Chondrocyte (in vitro differentiated cells): ENCODE measurements around the gene NANOGP8. TPM values are rescaled to one million over a fixed set of nuclear protein-coding genes. Genes with fewer than 3 reads are reported as not detected.

Source experiments
- DNase-seq: peaks from one replicate; pipeline ENCODE4 v3.0.0; 2021; ENCODE audit warnings: mixed read lengths, low spot score
- H3K27ac Mint-ChIP-seq: one replicate; pipeline ENCODE4 v1.8.0; 2021; ENCODE audit warnings: mild to moderate bottlenecking, moderate library complexity, mixed read lengths; ENCODE audit not compliant: unreplicated experiment
- H3K27me3 Mint-ChIP-seq: 2 replicates; pipeline ENCODE4 v1.8.0; 2021; ENCODE audit warnings: low read depth, mixed read lengths
- H3K36me3 Mint-ChIP-seq: 2 replicates; pipeline ENCODE4 v1.8.0; 2021; ENCODE audit warnings: low read depth, mixed read lengths
- H3K4me1 Mint-ChIP-seq: 2 replicates; pipeline ENCODE4 v1.8.0; 2021; ENCODE audit warnings: low read depth, mild to moderate bottlenecking, mixed read lengths
- H3K4me3 Mint-ChIP-seq: one replicate; pipeline ENCODE4 v1.8.0; 2021; ENCODE audit warnings: mild to moderate bottlenecking, moderate library complexity, mixed read lengths; ENCODE audit not compliant: unreplicated experiment
- H3K9me3 Mint-ChIP-seq: 2 replicates; pipeline ENCODE4 v1.8.0; 2021; ENCODE audit warnings: low read depth, mixed read lengths
- total RNA-seq: library from RNA; stranded (reverse); gene quantifications from 3 replicates; pipeline ENCODE4 v1.2.1, GENCODE V29; 2021
- TF ChIP-seq, protein P1 (sequence below): fragments of 200-600 bp; sonication (generic); IDR thresholded peaks from 2 replicates; pipeline ENCODE4 v1.5.0; 2021; ENCODE audit warnings: antibody characterized with exemption, mild to moderate bottlenecking, moderate library complexity

The NANOGP8 gene
- total RNA-seq, 1 donor from 2014 or later, result not detected

DNA sequence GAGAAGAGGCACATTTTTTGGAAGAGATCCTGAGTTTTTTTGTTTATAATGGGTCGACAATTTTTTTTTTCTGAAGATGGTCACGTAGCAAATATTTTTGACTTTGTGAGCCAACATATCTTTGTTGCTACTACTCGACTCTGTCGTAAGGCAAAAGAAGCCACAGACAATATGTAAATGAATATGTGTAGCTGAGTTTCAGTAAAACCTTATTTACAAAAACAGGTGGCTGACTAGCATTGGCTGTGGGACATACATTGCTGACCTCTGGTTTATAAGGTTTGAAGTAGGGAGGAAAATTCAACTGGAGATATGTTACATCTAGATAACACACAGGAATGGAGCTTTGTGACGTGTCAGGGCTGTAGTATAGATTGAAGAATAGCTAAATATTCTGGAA, 22.5 kb upstream of the NANOGP8 start:
- TF ChIP-seq, protein P1, sequence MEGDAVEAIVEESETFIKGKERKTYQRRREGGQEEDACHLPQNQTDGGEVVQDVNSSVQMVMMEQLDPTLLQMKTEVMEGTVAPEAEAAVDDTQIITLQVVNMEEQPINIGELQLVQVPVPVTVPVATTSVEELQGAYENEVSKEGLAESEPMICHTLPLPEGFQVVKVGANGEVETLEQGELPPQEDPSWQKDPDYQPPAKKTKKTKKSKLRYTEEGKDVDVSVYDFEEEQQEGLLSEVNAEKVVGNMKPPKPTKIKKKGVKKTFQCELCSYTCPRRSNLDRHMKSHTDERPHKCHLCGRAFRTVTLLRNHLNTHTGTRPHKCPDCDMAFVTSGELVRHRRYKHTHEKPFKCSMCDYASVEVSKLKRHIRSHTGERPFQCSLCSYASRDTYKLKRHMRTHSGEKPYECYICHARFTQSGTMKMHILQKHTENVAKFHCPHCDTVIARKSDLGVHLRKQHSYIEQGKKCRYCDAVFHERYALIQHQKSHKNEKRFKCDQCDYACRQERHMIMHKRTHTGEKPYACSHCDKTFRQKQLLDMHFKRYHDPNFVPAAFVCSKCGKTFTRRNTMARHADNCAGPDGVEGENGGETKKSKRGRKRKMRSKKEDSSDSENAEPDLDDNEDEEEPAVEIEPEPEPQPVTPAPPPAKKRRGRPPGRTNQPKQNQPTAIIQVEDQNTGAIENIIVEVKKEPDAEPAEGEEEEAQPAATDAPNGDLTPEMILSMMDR, result no peak
- Mint-ChIP-seq H3K9me3 (no peaks in the 10 kb centered on the region), H3K27ac (no peak overlapping the region), H3K4me1 (no peaks in the 10 kb centered on the region), H3K4me3 (no peak overlapping the region), H3K36me3 (no peaks in the 10 kb centered on the region), H3K27me3 (no peaks in the 10 kb centered on the region)
- no peak for DNase-seq

DNA sequence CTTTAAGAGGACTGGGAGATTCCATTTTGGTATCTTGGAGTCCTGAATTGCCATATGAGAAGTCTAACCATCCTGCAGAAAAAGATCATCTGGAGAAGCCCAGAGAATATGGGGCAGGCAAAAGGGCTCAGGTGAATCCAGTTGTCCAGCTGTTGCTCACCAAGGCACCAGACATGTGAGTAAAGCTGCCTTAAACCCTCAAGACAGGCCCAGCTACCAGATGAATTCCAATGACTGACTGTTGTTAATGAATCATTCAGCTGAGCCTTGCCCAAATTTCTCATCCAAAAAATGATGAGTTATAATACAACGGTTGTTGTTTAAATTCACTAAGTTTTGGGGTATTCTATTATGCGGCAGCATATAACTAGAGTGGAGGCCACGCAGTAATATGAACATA, 22.0 kb upstream of the NANOGP8 start:
- Mint-ChIP-seq H3K27ac (no peak overlapping the region), H3K4me3 (no peak overlapping the region), H3K36me3 (no peaks in the 10 kb centered on the region), H3K4me1 (no peaks in the 10 kb centered on the region), H3K9me3 (no peaks in the 10 kb centered on the region), H3K27me3 (no peaks in the 10 kb centered on the region)
- DNase-seq, result no peak
- TF ChIP-seq, protein P1, result no peak

DNA sequence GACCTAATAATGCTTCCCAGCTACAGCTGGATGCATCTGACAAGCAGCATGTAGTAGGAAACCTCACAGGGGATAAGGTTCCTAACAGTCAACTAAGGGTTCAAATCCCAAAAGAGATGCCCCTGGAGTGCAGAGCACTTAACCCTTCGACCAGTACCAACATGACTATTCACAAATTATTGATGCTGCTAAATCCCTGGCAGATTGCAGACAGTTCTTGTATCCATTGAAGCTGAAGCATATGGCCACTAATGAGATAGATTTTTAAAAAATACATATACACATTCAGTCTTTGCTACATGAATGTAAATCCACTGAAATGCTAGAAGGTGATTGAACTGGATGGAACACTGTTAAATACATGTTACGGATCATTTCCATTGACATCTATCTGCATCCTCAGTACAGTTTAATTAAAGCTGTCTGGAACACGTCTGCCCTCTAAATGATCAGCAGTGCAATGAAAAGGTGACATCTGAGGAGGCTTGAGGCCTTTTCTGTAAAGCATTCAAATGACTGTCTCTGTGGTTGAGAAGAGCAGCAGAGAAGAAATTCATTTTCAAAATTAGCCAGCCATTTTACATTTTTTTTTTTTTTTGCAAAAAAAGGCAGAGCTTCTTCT, 19.5 kb upstream of the NANOGP8 start:
- H3K4me3 Mint-ChIP-seq, result no peak overlapping the region
- no peak overlapping the region for H3K27ac Mint-ChIP-seq
- TF ChIP-seq, protein P1, result no peak

DNA sequence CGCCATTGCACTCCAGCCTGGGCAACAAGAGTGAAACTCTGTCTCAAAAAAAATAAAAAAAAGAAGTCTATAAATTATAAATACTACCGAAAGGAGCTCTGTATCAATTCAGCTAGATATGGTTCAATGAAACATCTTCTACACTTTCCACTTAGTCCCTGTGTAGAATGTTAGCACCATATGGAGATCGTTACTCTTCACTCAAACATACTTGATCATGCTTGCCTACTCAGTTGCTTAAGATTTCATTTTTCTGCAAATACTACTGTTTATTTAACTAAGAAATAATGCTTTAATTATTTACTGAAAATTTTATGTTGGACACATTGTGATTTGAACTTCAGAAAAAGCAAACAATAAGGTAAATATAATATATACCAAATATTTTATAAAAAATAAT, 17.1 kb upstream of the NANOGP8 start:
- TF ChIP-seq, protein P1, result no peak
- Mint-ChIP-seq H3K27ac (no peak overlapping the region), H3K4me1 (no peaks in the 10 kb centered on the region), H3K27me3 (no peaks in the 10 kb centered on the region), H3K36me3 (no peaks in the 10 kb centered on the region), H3K9me3 (no peaks in the 10 kb centered on the region), H3K4me3 (no peak overlapping the region)
- DNase-seq, result no peak

More for the DNA sequence above, 19.5 kb upstream of the NANOGP8 start:
- H3K36me3 Mint-ChIP-seq, result no peaks in the 10 kb centered on the region
- no peak for DNase-seq
- no peaks in the 10 kb centered on the region for H3K27me3 Mint-ChIP-seq
- H3K9me3 Mint-ChIP-seq, result no peaks in the 10 kb centered on the region
- H3K4me1 Mint-ChIP-seq, result no peaks in the 10 kb centered on the region

DNA sequence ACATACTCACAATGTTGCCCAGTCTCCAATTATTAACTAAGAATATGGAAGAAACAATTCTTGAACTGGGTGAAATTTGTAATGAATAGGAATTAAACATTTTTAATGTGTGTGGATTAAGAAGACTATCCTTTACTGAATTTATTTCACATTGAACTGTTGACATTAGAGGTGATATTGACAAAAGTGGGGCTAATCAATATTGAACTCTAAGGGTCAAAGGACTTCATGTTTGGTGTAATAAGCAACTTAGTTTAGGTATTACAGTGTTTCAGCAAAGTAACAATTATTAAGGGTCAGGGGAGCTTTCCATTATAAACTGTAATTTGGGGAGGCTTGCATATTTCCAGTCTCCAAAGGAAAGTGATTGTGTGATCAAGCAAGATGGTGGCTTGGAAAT, 16.2 kb upstream of the NANOGP8 start:
- Mint-ChIP-seq H3K4me1 (no peaks in the 10 kb centered on the region), H3K27me3 (no peaks in the 10 kb centered on the region), H3K4me3 (no peak overlapping the region), H3K36me3 (no peaks in the 10 kb centered on the region), H3K9me3 (no peaks in the 10 kb centered on the region), H3K27ac (no peak overlapping the region)
- no peak for DNase-seq
- TF ChIP-seq, protein P1, result no peak
